Smooth muscle cell of trachea (primary cell): ENCODE results near the gene DBNDD1. TPM values are rescaled to one million over a fixed set of nuclear protein-coding genes. Genes with fewer than 3 reads are reported as not detected.

Experiments
- total RNA-seq: library from RNA; depleted of rRNA; stranded (reverse); fragments of >200 nt; gene quantifications from 2 replicates; pipeline ENCODE4 v1.2.1, GENCODE V29; 2014

Gene DBNDD1, protein sequence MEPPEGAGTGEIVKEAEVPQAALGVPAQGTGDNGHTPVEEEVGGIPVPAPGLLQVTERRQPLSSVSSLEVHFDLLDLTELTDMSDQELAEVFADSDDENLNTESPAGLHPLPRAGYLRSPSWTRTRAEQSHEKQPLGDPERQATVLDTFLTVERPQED
- 3.1 and 4.1 TPM in 2 replicates for total RNA-seq

DNA sequence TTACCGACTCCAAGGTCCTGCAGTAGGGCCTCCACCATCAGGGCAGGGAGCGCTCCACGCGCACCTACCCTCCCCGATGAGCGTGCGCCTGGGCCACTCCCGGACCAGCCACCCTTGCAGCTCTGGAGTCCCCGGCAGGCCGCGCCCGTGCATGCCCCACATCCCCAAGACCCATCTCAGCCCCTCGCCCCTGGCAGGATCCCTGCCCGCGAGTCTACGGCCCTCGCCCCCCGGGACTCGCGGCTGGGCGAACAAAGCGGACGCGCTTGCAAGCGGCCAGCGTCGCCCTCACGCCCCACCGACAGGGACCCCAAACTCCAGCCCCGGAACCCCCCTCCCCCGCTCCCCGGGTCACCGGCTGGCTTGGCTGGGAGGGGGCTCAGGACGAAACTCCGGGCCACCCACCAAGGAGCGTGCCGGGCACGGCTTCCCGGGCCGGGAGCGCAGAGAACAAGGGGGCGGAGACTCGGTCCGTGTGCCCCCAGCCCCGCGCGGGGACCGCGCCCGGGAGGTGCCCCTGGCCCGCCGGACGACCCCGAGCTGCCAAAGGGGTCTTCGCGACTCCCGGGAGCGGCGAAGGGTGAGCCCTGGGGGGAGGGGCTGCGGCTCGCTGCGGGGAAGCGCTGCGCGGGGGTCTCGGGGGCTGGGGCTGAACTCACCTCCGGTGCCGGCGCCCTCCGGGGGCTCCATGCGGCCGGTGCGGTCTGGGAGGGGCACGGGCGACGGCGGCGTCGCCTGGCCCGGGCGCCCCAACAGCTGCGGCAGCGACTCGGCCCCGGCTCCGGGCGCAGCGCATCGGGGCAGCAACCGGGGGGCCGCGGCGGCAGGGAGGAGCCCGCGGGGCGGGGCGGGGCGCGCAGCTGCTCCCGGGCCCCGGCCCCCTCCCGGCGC is at the start of gene DBNDD1:
Gene DBNDD1 (minus strand): TSS at position 805 of the 891 bp plus-strand sequence. CDS start 115 bp downstream, at position 690.

Other genes with a start within 250 kb of the DBNDD1 start
- gene FANCA, start 202.8 kb downstream of the DBNDD1 start, total RNA-seq, result 6.1 and 14.0 TPM in 2 replicates
- 2.2 and 3.6 TPM in 2 replicates for gene SPIRE2, start 191.0 kb downstream of the DBNDD1 start, total RNA-seq
- 215 and 233 TPM in 2 replicates for gene TCF25, start 145.9 kb downstream of the DBNDD1 start, total RNA-seq
- gene MC1R, start 100.6 kb downstream of the DBNDD1 start, total RNA-seq, result 7.1 and 10.3 TPM in 2 replicates
- 559 and 710 TPM in 2 replicates for gene TUBB3, start 96.1 kb downstream of the DBNDD1 start, total RNA-seq
- gene DEF8, start 70.7 kb downstream of the DBNDD1 start, total RNA-seq, result 105 and 112 TPM in 2 replicates
- gene PRDM7, start 57.9 kb upstream of the DBNDD1 start, total RNA-seq, result not detected in 2 replicates